Endothelial cell of umbilical vein (primary cell): Measurements from ENCODE around the gene NCOA6. TPM values are rescaled to one million over a fixed set of nuclear protein-coding genes. Genes with fewer than 3 reads are reported as not detected.

Experiments
- BruUV-seq: library from RNA; stranded (reverse); fragments of 400-500 nt; replicated peaks from 2 replicates; lab custom pipeline; 2021; lab: Mats Ljungman, UMichigan
- CTCF ChIA-PET: fragments of 300-600, 350-600 bp; sonication (Branson Sonifier 250); formaldehyde crosslinking; loops from one replicate; lab custom pipeline; 2021; ENCODE audit warnings: antibody characterized with exemption, inconsistent platforms; lab: Charles Lee
- POLR2A ChIA-PET: fragments of 300-600, 350-600 bp; sonication (Branson Sonifier 250); formaldehyde crosslinking; loops from one replicate; lab custom pipeline; 2021; ENCODE audit warnings: antibody characterized with exemption, inconsistent platforms; lab: Charles Lee
- DNase-seq: peaks from one replicate; pipeline ENCODE4 v3.0.0-alpha.2; 2011; ENCODE audit warnings: low read depth, low spot score
- FAIRE-seq: peaks from 2 replicates; lab custom pipeline; 2011; peaks lifted over from hg19 to GRCh38; lab: Jason Lieb, UNC
- H2AFZ ChIP-seq: 2 replicates; pipeline ENCODE4 v1.6.0; 2012; ENCODE audit warnings: low read depth, low read length, control low read depth, inconsistent platforms
- H3K27ac ChIP-seq: 2 replicates; pipeline ENCODE4 v1.5.1; 2011; ENCODE audit warnings: low read depth, mild to moderate bottlenecking, control low read depth, low read length, moderate library complexity; ENCODE audit not compliant: insufficient read depth
- H3K27me3 ChIP-seq, 2 experiments: 2 replicates each; pipeline versions ENCODE4 v1.6.0 to v1.6.1; 2011; ENCODE audit warnings: low read length in 2 of 2, mixed read lengths in 1 of 2; ENCODE audit not compliant: control insufficient read depth in 2 of 2, insufficient read depth in 2 of 2
- H3K36me3 ChIP-seq, 2 experiments: 2 replicates in 1 of 2; 3 replicates in 1 of 2; pipeline ENCODE4 v1.5.1; 2011; ENCODE audit warnings: low read length in 2 of 2, mild to moderate bottlenecking in 1 of 2, moderate library complexity in 1 of 2; ENCODE audit not compliant: control insufficient read depth in 2 of 2, insufficient read depth in 2 of 2; ENCODE audit errors: extremely low read depth in 1 of 2
- H3K4me1 ChIP-seq: 3 replicates; pipeline ENCODE4 v1.5.1; 2011; ENCODE audit warnings: mild to moderate bottlenecking, low read length; ENCODE audit not compliant: control insufficient read depth, insufficient read depth; ENCODE audit errors: extremely low read depth
- H3K4me2 ChIP-seq: 2 replicates; pipeline ENCODE4 v1.6.1; 2011; ENCODE audit warnings: low read length, control low read depth, mixed read lengths; ENCODE audit not compliant: insufficient read depth
- H3K4me3 ChIP-seq, 3 experiments: fragments of 200-600 bp in 1 of 3; sonication (generic), shearing (Covaris generic) in 1 of 3; replicated peaks in 1 of 3; 2 replicates each; pipeline ENCODE4 v1.5.1; 2011 to 2016; ENCODE audit warnings: control low read depth in 3 of 3, low read length in 3 of 3, mild to moderate bottlenecking in 2 of 3, inconsistent platforms in 1 of 3, low read depth in 1 of 3, moderate library complexity in 1 of 3; ENCODE audit not compliant: insufficient read depth in 1 of 3
- H3K79me2 ChIP-seq: 2 replicates; pipeline ENCODE4 v1.6.0; 2012; ENCODE audit warnings: low read length, inconsistent platforms; ENCODE audit not compliant: control insufficient read depth, insufficient read depth
- H3K9ac ChIP-seq: replicated peaks from 2 replicates; pipeline ENCODE3; 2011; ENCODE audit warnings: low read length, control low read depth; ENCODE audit not compliant: insufficient read depth; ENCODE audit errors: extremely low read depth
- H3K9me1 ChIP-seq: replicated peaks from 3 replicates; pipeline ENCODE4 v1.6.0; 2011; ENCODE audit warnings: mild to moderate bottlenecking, low read length; ENCODE audit not compliant: control insufficient read depth, insufficient read depth; ENCODE audit errors: extremely low read depth
- H3K9me3 ChIP-seq: replicated peaks from 2 replicates; pipeline ENCODE4 v1.5.1; 2012; ENCODE audit warnings: low read length, inconsistent platforms; ENCODE audit not compliant: control insufficient read depth, insufficient read depth
- H4K20me1 ChIP-seq: replicated peaks from 2 replicates; pipeline ENCODE3; 2011; ENCODE audit warnings: mild to moderate bottlenecking, low read length; ENCODE audit not compliant: control insufficient read depth, insufficient read depth; ENCODE audit errors: extremely low read depth
- EZH2 ChIP-seq: IDR thresholded peaks from 2 replicates; pipeline ENCODE4 v1.6.1; 2012; ENCODE audit warnings: borderline replicate concordance, low read depth, mild to moderate bottlenecking, moderate library complexity, low read length, inconsistent platforms; ENCODE audit not compliant: severe bottlenecking
- FOS ChIP-seq: IDR thresholded peaks from 2 replicates; pipeline ENCODE4 v1.6.1; 2011; ENCODE audit warnings: mild to moderate bottlenecking, low read length, moderate library complexity, borderline replicate concordance; ENCODE audit not compliant: insufficient read depth
- GATA2 ChIP-seq: IDR thresholded peaks from 2 replicates; pipeline ENCODE4 v1.7.0; 2011; ENCODE audit warnings: low read depth, mild to moderate bottlenecking, moderate library complexity, mixed read lengths, low read length; ENCODE audit not compliant: insufficient read length, insufficient read depth
- JUN ChIP-seq: IDR thresholded peaks from 2 replicates; pipeline ENCODE4 v1.6.1; 2011; ENCODE audit warnings: borderline replicate concordance, low read depth; ENCODE audit not compliant: insufficient read length, insufficient read depth
- MAX ChIP-seq: IDR thresholded peaks from 2 replicates; pipeline ENCODE4 v1.6.1; 2011; ENCODE audit not compliant: insufficient read depth, insufficient read length
- MYC ChIP-seq: IDR thresholded peaks from one replicate; pipeline ENCODE4 v1.6.1; 2011; ENCODE audit warnings: mild to moderate bottlenecking, low read depth, low read length
- POLR2A ChIP-seq: IDR thresholded peaks from 2 replicates; pipeline ENCODE4 v1.6.1; 2012; ENCODE audit warnings: low read depth, mild to moderate bottlenecking, control low read depth, low read length
- POLR2AphosphoS5 ChIP-seq: IDR thresholded peaks from 2 replicates; pipeline ENCODE4 v1.6.1; 2012; ENCODE audit warnings: low read depth, mild to moderate bottlenecking, control low read depth, low read length, moderate library complexity; ENCODE audit not compliant: insufficient read depth
- dilution Hi-C: fragments of 300-500 bp; cut with MboI; formaldehyde crosslinking; loops from one replicate; pipeline ENCODE4 v1.15.0; 2019; ENCODE audit warnings: low sequenced_read_pairs; ENCODE audit not compliant: extremely low pct_ligation_motif_present
- intact Hi-C: fragments of 100-400 bp; cut with micrococcal nuclease; formaldehyde crosslinking; loops from one replicate; pipeline ENCODE4 v1.10.0; 2022
- polyA plus RNA-seq, 4 experiments: library from polyadenylated mRNA; depleted of rRNA in 3 of 4; stranded (reverse) in 3 of 4; unstranded in 1 of 4; fragments of >200 nt; gene quantifications; 2 replicates each; pipeline versions ENCODE4 v1.2.1 to v1.2.3, GENCODE V29; 2011 to 2012; ENCODE audit warnings: missing spikeins in 1 of 4
- total RNA-seq: library from RNA; stranded (reverse); gene quantifications from 2 replicates; pipeline ENCODE4 v1.2.3, GENCODE V29; 2021
- TF ChIP-seq, protein P1 (sequence below), 2 donors: IDR thresholded peaks; 1 replicate in 1 of 2; 2 replicates in 1 of 2; pipeline ENCODE4 v1.5.1; 2011; ENCODE audit warnings: low read length in 2 of 2, mild to moderate bottlenecking in 2 of 2, moderate library complexity in 2 of 2, control low read depth in 1 of 2, inconsistent platforms in 1 of 2, low read depth in 1 of 2; ENCODE audit not compliant: insufficient read depth in 1 of 2; ENCODE audit errors: extremely low read depth in 1 of 2

Gene NCOA6
- total and polyA plus RNA-seq, 2 donors (not counting 3 experiments of a cell fraction or from before 2014, with no cell fraction given), result 16.9 to 26.7 TPM

GRCh38 chr20:34717230-34718095 is 108.0 kb downstream of the NCOA6 start:
- Histone ChIP-seq H3K36me3 (peaks cover 0 to 8% of the 10 kb centered on the region in 2 experiments), H3K4me1 (peaks cover 14% of the 10 kb centered on the region), H3K9me1 (no peaks in the 10 kb centered on the region), H3K79me2 (no peaks in the 10 kb centered on the region), H2AFZ (no peak overlapping the region), H4K20me1 (no peaks in the 10 kb centered on the region), H3K27ac (no peak overlapping the region), H3K4me2 (no peak overlapping the region), H3K9me3 (no peaks in the 10 kb centered on the region), H3K9ac (no peak overlapping the region), H3K4me3 (no peak overlapping the region), H3K27me3 (no peaks in the 10 kb centered on the region)
- intact Hi-C loops (no loop called here), dilution Hi-C loops (no loop called here)
- no peak for FAIRE-seq
- ChIA-PET POLR2A (interaction anchor here (0.7 kb wide), 1 partner anchor 435 kb away, joined by 4 read pairs; no protein-coding TSS in a partner anchor), CTCF (no interaction called here)
- no peak for DNase-seq
- BruUV-seq, result no TSS peak
- TF ChIP-seq, protein P1, sequence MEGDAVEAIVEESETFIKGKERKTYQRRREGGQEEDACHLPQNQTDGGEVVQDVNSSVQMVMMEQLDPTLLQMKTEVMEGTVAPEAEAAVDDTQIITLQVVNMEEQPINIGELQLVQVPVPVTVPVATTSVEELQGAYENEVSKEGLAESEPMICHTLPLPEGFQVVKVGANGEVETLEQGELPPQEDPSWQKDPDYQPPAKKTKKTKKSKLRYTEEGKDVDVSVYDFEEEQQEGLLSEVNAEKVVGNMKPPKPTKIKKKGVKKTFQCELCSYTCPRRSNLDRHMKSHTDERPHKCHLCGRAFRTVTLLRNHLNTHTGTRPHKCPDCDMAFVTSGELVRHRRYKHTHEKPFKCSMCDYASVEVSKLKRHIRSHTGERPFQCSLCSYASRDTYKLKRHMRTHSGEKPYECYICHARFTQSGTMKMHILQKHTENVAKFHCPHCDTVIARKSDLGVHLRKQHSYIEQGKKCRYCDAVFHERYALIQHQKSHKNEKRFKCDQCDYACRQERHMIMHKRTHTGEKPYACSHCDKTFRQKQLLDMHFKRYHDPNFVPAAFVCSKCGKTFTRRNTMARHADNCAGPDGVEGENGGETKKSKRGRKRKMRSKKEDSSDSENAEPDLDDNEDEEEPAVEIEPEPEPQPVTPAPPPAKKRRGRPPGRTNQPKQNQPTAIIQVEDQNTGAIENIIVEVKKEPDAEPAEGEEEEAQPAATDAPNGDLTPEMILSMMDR (IDR thresholded peaks at IDR 0.05; ENCODE audit: extremely low read depth in 1 of 2, insufficient read depth in 1 of 2, low read depth in 1 of 2, low read length in 2 of 2), result no peak
- TF ChIP-seq MYC (no peak), POLR2A (no peak), FOS (no peak), GATA2 (no peak), POLR2AphosphoS5 (no peak), JUN (no peak), MAX (no peak), EZH2 (no peak)
